ENCODE measurements around the gene ZNRF3.

The ZNRF3 gene

DNA sequence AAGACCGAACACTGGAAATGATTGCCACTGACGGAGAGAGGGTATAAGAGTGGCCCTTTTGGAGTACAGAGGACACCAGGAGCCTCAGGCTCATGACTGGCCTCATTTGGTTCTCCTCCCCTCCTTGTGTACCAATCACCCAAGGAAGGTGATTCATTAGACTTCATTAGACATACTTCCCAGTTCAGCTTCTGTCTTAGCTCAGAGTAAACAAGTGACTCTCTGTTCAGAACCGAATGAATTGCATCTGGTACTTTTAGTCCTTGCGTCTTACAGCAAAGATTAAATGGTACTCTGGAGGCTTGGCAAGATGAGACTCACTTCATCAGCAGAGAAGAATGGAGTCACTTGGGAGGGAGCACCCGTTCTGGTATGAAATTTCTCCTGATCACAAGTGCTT is 75.2 kb downstream of the ZNRF3 start:
- DNase-seq: no peak

DNA sequence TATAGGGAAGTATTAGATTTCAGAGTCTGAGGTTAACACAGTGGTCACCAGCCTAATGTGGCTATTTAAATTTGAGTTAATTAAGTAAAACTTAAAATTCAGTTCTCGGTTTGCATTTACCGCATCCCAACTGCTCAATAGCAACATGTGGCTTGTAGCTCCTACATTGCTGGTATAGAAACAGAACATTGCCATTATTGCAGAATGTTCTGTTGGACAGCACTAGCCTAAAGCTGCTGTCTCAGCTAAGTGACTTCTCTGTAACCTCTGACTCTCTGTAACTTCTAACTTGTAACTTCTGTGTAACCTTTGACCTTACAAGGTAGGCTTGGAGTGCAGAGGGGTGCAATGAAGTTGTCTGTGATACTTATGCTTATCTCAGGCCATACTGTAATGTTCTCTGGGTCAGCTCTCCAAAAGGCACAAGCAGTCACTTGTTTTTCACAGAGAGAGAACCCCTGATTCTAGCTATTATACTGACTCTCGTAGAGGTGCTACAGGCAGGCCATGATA is 78.7 kb downstream of the ZNRF3 start:
- no peak for DNase-seq

DNA sequence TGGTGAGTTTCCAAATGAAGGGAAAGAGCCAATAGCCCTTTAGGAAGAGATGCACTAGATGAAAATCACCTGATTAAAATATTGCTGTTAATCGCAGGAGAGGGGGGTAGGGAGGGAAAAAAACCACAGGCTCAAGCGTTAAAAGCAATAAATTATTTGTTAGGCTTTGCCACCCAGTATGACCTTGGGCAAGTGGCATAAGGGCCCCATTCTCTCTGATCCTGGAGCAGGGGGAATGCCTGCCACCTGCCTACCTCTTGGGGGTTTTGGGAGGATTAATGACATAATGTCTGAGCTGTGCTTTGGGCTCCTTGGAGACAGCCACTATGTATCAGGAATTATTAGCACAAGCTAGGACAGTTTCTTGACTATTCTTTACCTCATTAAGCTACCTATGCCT is 80.0 kb downstream of the ZNRF3 start:
- no peak for DNase-seq

DNA sequence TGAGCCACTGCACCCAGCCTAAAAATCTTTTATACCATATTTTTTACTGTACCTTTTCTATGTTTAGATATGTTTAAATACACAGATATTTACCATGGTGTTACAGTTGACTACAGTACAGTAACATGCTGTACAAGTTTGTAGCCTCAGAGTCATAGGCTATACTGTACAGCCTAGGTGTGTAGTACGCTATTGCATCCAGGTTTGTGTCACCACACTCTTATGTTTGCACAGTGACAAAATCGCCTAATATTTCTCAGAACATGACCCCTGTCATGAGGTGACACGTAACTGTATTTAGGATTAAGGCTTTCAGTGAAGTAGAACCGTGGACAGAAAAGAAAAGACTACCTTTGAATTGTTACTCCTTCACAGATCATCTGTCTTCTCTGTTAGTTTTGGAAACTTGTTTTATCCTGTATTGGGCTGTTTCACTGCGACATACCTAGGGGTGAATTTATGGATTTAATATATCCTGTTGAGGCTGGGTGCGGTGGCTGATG is 83.8 kb downstream of the ZNRF3 start:
- DNase-seq: no peak

DNA sequence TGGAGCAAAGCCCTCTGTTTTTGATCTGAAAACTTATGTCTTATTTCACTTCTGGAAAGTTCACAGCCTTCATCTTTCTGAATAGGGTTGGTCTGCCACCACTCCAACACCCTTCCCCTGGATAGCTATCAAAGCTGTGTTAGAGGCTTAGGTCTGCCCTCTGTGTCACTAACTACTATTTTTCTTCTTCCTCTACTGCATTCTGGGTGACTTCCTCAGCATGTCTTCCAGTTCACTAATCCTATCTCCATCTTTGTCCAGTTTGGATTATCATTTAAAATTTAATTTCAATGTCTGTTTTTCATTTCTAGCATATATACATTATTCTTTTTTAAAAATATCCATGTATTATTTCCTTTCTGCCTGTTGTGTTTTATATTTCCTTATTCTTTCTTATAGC is 84.6 kb downstream of the ZNRF3 start:
- DNase-seq: no peak

DNA sequence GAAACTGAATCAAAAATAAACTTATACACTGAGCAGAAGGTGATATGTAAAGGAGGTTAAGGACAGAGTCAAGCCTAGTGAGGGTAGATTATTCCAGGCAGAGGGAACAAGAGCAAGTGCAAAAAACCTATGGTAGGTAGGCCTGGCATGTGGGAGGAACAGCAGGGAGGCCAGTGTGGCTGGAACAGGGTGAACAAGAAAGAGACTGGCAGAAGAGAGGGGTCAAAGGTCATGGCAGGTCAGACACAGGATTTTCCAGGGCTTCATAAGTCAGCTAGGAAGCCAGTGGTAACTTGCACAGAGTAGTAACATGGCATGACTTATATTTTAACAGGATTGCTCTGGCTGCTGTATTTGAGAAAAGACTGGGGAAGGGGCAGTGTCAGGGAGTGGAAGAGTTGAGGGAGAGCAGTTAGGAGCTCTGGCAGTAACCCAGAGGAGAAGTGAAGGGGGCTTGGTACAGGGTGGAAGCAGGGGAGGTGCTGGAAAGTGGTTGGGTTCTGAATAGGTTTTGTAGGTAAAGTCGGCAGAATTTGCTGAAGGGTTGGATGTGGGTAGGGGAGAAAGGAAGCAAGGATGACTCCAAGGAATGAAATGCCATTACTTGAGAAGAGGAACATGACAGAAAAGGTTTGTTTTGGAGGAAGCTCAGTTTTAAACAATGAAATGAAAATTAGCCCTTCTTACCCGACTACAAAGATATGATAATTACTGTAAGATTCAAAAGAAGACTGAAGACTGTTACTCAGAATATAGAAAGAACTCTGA is 86.2 kb downstream of the ZNRF3 start:
- DNase-seq: no peak

DNA sequence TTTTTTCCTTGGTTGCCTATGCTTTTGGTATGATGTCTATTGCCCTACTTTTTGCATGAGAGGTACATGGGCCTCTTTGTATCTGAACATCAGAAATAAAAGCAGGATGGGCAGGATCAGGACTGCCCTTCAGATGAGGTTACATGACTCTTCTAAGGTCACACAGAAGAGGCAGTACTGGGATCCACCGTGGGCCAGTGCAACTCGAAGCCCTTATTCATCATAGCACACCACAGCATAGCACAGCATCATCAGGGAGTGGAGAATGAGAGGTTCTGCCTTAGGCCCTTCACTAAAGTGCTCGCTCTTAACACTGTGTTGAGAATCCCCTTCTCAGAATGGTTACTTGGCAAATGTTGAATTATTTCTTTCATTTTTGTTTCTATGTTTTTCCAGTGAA is 90.0 kb downstream of the ZNRF3 start:
- DNase-seq: no peak

DNA sequence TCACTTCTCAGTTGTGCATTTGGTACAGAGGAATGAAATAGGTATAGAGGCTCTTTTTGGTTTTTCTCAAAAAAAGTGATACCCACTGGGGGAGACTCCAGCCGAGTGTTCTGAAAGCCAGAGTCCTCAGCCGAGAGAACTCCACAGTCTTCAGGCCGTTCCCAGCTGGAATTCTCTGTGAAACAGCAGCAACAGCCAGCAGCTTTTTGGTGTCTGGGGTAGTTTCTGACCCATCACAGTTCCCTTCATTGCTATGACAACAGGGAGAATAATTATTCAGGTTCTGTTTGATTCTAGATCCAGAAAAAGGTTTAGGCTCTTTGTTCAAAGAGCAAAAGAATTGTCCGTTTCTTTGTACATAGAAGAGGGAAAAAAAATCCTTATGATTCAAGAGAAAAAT is 93.7 kb downstream of the ZNRF3 start:
- DNase-seq: no peak

DNA sequence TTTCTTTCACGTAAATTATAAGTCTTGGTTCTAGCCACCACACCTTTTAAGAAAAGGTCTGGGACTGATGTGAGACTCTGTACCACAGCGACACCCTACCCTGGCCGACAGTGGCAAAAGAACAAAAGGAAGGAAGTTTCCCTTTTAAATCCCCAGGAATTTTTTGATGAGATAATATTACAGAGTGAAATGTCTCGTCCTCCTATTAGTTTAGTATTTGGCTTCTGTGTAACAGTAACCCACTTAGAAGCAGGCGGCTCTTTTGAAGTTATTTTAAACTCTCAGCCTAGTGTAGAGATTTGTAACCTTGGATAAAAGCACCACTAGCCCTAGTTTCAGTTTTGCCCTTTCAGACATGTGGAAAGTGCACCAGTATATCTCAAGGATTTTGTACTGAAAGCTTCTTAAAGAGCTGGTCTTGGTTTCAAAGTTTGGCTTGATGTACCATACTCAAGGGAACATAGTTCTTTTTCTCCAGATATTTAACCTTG is 94.2 kb downstream of the ZNRF3 start:
- no peak for DNase-seq

DNA sequence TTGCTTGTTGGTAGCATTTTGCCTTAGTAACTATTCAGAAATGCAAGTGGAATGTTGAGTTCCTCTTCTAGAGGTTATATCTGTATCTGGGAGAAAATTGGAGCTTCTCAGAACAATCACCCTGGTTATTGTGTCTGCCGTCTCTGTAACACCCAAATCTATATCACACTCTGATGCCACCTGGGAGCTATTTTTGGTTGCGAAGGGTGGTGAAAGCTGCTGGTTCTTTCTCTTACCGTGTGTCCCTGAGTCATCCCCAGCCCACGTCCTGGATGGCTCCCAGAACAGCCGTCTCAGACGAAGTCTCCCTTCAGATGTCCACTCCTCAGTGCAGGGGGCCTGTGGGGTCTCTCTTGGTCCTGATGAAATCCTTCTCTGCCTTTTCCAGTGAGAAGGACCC is 94.8 kb downstream of the ZNRF3 start:
- no peak for DNase-seq

DNA sequence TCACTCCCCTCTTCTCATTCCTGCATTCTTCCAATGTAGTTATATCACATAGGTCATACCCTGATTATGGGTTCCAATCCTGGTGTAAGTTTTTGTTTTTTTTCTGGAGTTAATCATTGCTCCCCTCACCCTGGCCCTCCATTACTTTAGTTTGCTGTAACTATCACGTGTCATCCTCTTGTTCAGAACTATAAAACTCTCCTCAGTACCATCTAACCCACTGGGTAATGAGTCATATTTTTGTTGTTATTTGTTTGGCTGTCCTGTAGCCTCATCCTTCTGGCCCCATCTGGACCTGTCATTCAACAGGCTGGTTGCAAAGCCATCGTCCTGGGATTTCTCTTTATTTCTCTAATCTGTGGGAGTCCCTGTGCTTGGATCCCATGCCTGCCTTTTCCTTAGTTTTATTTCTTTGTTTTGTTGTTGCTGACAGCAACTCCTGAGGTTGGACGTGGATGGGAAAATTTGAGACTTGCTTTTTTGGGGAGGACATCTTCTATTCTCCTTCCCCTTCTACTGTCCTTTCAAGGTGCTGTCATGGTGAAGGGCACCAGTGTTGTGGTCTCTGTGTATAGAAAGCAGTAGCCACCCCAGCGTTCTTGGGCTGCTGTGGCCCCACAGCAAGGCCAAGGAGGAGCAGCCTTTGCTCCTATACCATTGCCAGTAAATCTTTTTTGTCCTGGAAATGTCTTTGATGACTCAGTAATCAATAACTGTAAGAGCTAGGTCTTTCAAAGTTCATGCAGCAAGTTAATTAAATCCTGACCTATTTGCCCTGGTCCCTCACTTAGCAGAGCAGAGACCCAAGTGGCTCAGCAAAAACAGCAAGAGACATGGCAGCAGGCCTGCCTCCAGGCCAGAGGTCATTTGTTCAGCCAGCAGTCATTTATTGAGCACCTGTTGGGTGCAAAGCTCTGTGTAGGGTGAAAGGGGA is 95.8 kb downstream of the ZNRF3 start:
- DNase-seq: no peak

DNA sequence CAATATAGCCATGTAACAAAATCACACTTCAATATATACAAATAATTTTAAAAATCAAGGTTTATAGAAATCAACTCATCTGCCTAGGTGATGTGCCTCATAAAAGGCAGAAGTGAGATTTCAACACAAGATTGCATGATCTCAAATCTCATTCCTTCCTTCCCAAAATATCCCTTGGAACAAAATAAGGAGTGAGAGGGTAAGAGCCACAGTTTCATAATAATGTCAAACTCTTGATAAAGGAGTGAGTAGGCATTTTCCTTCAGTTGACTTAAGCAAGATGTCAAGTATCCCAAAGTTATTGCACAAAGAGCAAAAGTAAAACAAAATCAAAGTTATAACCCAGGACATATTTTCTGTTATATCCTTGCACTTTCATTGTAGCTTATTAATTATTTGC is 97.0 kb downstream of the ZNRF3 start:
- no peak for DNase-seq

DNA sequence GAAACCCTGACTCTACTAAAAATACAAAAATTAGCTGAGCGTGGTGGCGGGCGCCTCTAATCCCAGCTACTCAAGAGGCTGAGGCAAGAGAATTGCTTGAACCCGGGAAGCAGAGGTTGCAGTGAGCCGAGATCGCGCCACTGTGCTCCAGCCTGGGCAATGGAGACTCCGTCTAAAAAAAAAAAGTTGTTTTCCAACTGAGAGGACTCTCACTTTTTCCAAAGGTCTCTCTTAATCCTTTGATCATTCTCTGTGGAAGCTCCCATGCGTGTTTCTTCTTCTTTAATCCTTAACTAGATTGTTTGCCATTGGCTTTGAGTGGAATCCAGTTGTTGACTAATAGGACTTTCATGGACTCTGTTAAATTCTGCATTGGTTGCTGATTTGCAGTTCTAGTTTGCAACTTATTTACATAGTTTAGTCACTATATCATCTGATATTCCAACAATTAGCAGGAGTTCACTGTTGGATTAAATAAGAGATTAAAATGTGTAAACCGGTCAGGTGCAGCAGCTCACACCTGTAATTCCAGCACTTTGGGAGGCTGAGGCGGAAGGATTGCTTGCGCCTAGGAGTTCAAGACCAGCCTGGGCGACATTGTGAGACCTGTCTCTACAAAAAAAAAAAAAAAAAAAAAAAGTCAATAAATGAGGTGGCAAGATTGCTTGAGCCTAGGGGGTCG is 98.6 kb downstream of the ZNRF3 start:
- DNase-seq: no peak

DNA sequence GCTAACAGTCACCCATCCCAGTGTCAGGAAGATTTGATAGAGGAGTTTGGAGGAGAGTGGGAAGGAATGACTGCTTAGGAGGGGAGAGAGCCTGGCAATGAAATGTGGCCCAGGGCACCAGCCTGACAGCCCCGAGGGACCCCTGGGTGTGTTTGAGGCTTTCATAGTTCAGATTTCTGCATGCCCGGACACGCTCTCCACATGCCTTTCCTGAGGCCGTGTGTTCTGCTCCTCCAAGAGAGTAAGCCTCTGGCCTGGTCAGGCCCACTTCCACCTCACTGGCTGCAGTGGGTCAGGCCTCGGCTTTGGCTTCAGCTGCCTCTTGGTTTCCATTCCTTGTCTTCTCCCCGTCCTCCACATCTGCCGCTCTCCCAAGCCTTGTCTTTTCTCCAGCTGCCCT is 99.8 kb downstream of the ZNRF3 start:
- no peak for DNase-seq

DNA sequence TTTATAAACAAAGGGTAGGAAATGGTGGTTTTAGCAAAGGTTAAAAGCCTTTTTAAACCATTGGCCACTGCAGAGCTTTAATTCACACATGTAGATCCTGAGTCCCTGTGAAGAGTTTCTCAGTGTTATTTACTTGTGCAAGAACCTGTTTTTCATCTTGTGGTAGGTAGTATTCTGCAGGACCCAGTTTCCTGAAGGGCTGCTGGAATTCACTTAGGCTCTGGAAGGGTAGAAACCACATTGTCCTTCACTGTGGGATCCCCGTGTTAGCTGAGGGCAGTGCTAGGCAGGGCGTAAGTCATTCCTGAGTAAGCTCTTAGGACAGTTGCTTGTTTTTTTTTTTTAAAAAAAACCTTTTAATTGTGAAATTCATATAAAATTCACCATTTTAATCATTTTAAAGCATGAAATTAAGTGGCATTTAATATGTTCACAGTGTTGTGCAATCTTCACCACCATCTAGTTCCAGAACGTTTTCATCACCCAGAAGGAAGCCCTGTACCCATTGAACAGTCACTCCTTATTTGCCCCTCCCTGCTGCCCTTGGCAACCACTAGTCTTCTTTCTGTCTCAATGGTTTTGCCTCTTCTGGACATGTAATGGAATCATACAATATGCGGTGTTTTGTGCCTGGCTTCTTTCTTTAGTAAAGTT is 100.5 kb downstream of the ZNRF3 start:
- DNase-seq: no peak

DNA sequence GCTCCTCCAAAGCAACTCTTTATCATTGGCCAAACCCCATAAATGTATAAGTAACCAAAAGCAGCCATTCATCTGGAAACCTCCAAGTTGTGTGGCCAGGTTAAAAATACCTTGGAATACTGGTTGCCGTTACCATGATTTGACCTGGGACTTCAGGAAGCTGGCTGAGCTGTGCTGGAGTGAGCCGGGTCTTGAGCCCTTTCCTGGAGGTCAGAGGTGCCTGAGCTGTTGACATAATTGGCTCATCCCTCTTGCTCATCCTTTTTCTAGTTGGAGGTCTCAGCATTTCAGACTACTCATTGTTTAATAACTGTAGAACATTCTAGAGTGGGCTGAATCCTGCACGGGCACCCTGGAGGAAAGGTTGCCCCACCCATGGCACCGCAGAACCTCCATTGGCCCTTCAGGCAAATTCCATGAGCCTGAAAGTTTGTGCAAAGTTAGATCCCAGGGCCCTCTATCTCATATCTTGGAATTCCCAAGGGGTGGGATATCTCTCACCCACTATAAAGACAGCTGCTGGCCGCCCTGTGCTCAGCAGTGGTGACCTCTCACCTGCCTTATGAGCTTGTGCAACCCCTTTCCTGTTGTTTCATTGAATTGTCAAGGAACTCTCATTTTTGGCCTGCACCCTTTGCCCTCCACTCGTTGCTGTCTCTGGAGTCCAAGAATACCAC is 101.2 kb downstream of the ZNRF3 start:
- no peak for DNase-seq

DNA sequence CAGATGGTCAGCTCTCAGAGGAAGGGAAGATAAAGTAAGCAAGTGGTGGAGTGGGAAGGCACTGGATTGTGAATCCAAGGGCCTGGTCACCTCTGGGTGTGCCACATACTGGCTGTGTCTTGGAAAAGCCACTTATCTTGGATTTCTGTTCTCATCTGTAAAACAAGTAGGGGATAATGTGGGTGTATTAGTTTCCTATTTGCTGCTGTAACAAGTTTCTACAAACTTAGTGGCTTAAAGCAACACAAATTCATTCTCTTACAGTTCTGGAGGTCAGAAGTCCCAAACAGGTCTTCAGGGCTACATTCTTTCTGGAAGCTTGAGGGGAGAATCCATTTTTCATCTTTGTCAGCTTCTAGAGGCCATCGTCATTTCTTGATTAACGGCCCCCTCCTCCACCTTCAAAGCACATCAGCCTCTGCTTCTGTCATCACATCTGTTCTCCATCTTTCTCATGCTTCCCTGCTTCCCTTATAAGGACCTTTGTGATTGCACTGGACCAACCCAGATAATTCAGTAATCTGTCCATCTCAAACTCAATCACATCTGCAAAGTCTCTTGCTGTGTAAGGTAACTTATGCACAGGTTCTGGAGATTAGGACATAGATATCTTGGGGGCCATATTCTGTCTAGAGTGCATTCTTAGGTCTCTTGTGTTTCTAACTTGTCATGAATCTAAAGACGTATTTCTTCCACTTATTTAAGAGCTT is 102.4 kb downstream of the ZNRF3 start:
- DNase-seq: no peak

DNA sequence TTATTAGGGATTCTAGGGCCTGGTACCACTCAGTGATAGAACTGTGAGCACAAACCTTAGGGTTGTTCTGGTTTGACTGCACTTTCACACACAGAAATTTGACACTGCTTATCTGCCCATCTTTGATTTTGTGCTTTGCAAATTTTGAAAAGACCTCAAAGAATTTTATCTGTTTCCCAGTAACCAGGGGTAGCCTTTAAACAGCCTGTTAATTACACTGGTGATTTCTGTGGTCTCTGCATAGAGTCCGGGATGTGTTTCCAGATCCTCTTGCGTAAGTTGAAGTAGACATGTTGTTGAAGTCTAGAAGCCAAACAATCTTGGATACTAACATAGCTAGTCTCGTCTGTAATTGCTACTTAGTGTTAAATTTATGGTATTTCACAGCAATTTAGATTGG is 103.0 kb downstream of the ZNRF3 start:
- no peak for DNase-seq

DNA sequence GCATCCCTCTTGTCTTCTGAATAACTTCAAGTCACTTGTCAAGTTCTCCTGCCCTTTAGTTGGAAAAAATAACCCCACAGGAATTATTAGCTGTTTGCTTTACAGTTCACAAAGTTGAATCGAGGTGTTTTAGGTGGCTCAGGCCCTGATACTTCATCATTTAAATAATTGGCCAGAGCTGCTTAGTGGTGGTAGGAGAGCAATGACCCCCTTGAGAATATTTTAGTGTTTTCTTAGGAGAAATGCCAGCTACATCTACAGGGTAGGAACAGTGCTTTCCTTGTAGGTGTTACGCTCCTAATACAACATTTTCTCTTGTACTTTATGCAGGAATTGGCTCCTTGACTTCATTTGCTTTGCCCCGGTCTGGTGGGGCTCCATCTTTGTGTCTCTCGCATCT is 105.1 kb downstream of the ZNRF3 start:
- no peak for DNase-seq

DNA sequence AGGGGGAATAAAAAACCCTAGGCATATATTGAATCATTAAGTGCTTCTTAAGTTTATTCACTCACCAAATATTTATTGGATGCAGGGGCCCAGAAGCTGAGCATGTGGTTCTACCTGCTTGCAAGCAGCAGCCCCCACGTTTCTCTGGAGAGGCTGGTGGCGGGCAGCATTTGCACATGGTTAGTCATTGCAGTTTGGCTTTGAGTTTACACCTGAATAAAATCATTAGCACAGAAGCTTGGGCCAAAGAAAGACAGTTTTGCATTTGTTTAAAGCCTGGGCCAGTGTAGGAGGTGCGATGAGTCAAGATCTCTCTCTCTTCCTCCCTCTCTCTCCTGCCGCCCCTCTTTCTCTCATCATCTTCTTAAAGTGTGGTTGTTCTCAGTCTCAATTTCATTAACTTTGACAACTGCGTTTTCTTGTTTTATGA is 105.7 kb downstream of the ZNRF3 start:
- no peak for DNase-seq

DNA sequence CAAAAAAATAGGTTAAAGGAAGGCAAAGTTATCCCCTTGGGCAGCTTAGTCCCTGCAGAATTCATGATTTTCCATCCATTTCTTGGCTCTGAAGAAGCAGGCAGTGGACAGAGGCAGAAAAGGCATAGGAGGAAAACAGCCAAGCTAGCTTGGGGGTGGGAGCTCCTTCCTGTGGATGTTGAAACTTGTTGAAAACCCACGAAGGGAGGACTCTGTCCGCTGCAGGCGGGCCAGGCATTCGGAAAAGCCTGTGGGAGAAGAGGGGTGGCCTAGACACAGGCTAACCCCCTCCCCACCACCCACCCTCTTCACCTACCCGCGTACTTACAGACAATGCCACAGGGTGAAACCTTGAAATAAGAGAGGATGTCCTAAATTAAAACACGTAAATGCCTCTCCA is 106.1 kb downstream of the ZNRF3 start:
- DNase-seq: no peak

Data from activated T-cell treated with anti-CD3 and anti-CD28 coated beads, Interleukin-2, amount 50 U/mL, for 1 hour (primary cell).